WTC11 (cell line): ENCODE measurements around the gene MAN1A2.

Experiments
- ATF6 ChIP-seq: sonication (generic); formaldehyde crosslinking; IDR thresholded peaks from 2 replicates; pipeline ENCODE4 v1.8.1; 2023; ENCODE audit warnings: mild to moderate bottlenecking, missing genetic modification reagents
- CTCF ChIP-seq: fragments of 200-600 bp; IDR thresholded peaks from 2 replicates; pipeline ENCODE4 v1.8.0; 2022; ENCODE audit warnings: antibody characterized with exemption
- E2F4 ChIP-seq: sonication (generic); formaldehyde crosslinking; IDR thresholded peaks from 2 replicates; pipeline ENCODE4 v1.8.1; 2022; ENCODE audit warnings: low read depth, mild to moderate bottlenecking, moderate library complexity, missing genetic modification reagents, borderline replicate concordance
- NR2C2 ChIP-seq: sonication (generic); formaldehyde crosslinking; IDR thresholded peaks from 2 replicates; pipeline ENCODE4 v1.8.0; 2022; ENCODE audit warnings: mild to moderate bottlenecking, missing genetic modification reagents
- TEAD4 ChIP-seq: sonication (generic); formaldehyde crosslinking; IDR thresholded peaks from 2 replicates; pipeline ENCODE4 v1.8.0; 2022; ENCODE audit warnings: mild to moderate bottlenecking, missing genetic modification reagents
- ZBTB21 ChIP-seq: sonication (generic); formaldehyde crosslinking; IDR thresholded peaks from 2 replicates; pipeline ENCODE4 v1.8.1; 2023; ENCODE audit warnings: mild to moderate bottlenecking, missing genetic modification reagents, borderline replicate concordance
- ZNF232 ChIP-seq: sonication (generic); formaldehyde crosslinking; IDR thresholded peaks from 2 replicates; pipeline ENCODE4 v1.8.0; 2022; ENCODE audit warnings: mild to moderate bottlenecking, missing genetic modification reagents
- TF ChIP-seq, protein P1 (sequence below): fragments of 250-450 bp; sonication (Bioruptor Pico); IDR thresholded peaks from 2 replicates; pipeline ENCODE4 v1.9.0; 2021; ENCODE audit warnings: mild to moderate bottlenecking

DNA sequence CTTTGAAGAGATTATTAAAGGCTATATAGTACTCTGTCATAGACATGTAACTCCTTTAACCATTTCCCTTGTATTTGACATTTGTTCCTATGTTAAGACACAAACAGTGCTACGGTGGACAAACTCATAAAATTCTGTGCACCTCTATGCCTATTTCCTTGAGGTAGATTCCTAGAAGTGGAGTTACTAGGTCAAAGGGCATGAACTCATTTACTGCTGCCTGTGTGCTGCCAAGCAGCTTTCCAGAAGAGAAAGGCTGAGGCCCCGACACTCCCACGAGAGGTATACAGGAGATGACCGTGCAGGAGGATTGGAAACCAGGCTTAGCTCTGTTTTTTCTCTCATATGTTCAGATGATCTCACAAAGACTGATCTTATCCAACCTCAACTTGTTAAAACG is 204.2 kb downstream of the MAN1A2 start:
- no peak for TF ChIP-seq CTCF
- TF ChIP-seq ZNF232, result no peak
- no peak for TF ChIP-seq E2F4
- TF ChIP-seq TEAD4 (CRISPR knock-in tag), result no peak
- no peak for TF ChIP-seq NR2C2 (CRISPR knock-in tag)
- TF ChIP-seq, protein P1, sequence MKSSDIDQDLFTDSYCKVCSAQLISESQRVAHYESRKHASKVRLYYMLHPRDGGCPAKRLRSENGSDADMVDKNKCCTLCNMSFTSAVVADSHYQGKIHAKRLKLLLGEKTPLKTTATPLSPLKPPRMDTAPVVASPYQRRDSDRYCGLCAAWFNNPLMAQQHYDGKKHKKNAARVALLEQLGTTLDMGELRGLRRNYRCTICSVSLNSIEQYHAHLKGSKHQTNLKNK (CRISPR knock-in tag), result no peak
- TF ChIP-seq ATF6 (CRISPR knock-in tag), result no peak
- TF ChIP-seq ZBTB21 (CRISPR knock-in tag), result no peak
